IPS-18a (cell line): ENCODE results near the gene ARHGAP25.

Source experiments
- H3K27ac ChIP-seq: one replicate; pipeline ENCODE4 v1.5.1; 2013; ENCODE audit warnings: low read length
- H3K27me3 ChIP-seq: one replicate; pipeline ENCODE4 v1.6.1; 2013; ENCODE audit warnings: mild to moderate bottlenecking, low read length; ENCODE audit not compliant: control insufficient read depth, insufficient read depth
- H3K36me3 ChIP-seq: one replicate; pipeline ENCODE4 v1.6.1; 2013; ENCODE audit warnings: low read depth, low read length; ENCODE audit not compliant: control insufficient read depth
- H3K4me1 ChIP-seq: one replicate; pipeline ENCODE4 v1.6.1; 2013; ENCODE audit warnings: low read depth, low read length; ENCODE audit not compliant: control insufficient read depth
- H3K4me3 ChIP-seq: one replicate; pipeline ENCODE4 v1.5.1; 2013; ENCODE audit warnings: low read length
- H3K9ac ChIP-seq: one replicate; pipeline ENCODE4 v1.6.1; 2013; ENCODE audit warnings: mild to moderate bottlenecking, low read length, moderate library complexity
- H3K9me3 ChIP-seq: one replicate; pipeline ENCODE4 v1.6.1; 2013; ENCODE audit warnings: low read depth, low read length; ENCODE audit not compliant: control insufficient read depth

Gene ARHGAP25

GRCh38 chr2:68807821-68808266, 73.2 kb downstream of the ARHGAP25 start:
- no peak overlapping the region for H3K27ac ChIP-seq

GRCh38 chr2:68809324-68810240, 75.0 kb downstream of the ARHGAP25 start:
- Histone ChIP-seq H3K36me3 (no peaks in the 10 kb centered on the region), H3K9me3 (no peaks in the 10 kb centered on the region), H3K4me3 (no peak overlapping the region), H3K27ac (no peak overlapping the region), H3K9ac (no peak overlapping the region), H3K4me1 (no peaks in the 10 kb centered on the region), H3K27me3 (no peaks in the 10 kb centered on the region)

More at GRCh38 chr2:68807821-68808266, 73.2 kb downstream of the ARHGAP25 start:
- Histone ChIP-seq H3K4me3 (no peak overlapping the region), H3K27me3 (no peaks in the 10 kb centered on the region), H3K4me1 (no peaks in the 10 kb centered on the region), H3K9ac (no peak overlapping the region), H3K36me3 (no peaks in the 10 kb centered on the region), H3K9me3 (no peaks in the 10 kb centered on the region)

- Histone ChIP-seq H3K36me3 (no peaks in the 10 kb centered on the region), H3K9me3 (no peaks in the 10 kb centered on the region), H3K9ac (no peak overlapping the region), H3K27ac (no peak overlapping the region), H3K4me1 (peaks cover 2% of the 10 kb centered on the region), H3K27me3 (no peaks in the 10 kb centered on the region), H3K4me3 (no peak overlapping the region)
Measured at GRCh38 chr2:68811364-68811763, 76.8 kb downstream of the ARHGAP25 start.

- Histone ChIP-seq H3K9ac (no peak overlapping the region), H3K27ac (no peak overlapping the region), H3K4me1 (peaks cover 4% of the 10 kb centered on the region), H3K36me3 (no peaks in the 10 kb centered on the region), H3K27me3 (no peaks in the 10 kb centered on the region), H3K9me3 (no peaks in the 10 kb centered on the region), H3K4me3 (no peak overlapping the region)
Measured at GRCh38 chr2:68812251-68812650, 77.6 kb downstream of the ARHGAP25 start.

GRCh38 chr2:68813596-68813995, 79.0 kb downstream of the ARHGAP25 start:
- Histone ChIP-seq H3K27me3 (no peaks in the 10 kb centered on the region), H3K9me3 (no peaks in the 10 kb centered on the region), H3K9ac (no peak overlapping the region), H3K4me3 (no peak overlapping the region), H3K27ac (no peak overlapping the region), H3K4me1 (peaks cover 8% of the 10 kb centered on the region), H3K36me3 (no peaks in the 10 kb centered on the region)

GRCh38 chr2:68817306-68817705, 82.7 kb downstream of the ARHGAP25 start:
- Histone ChIP-seq H3K4me1 (peaks cover 8% of the 10 kb centered on the region), H3K27me3 (no peaks in the 10 kb centered on the region), H3K9ac (no peak overlapping the region), H3K27ac (no peak overlapping the region), H3K36me3 (no peaks in the 10 kb centered on the region), H3K4me3 (no peak overlapping the region), H3K9me3 (no peaks in the 10 kb centered on the region)

- no peaks in the 10 kb centered on the region for H3K27me3 ChIP-seq
- no peaks in the 10 kb centered on the region for H3K36me3 ChIP-seq
- no peaks in the 10 kb centered on the region for H3K9me3 ChIP-seq
- H3K4me3 ChIP-seq, result no peak overlapping the region
- no peak overlapping the region for H3K9ac ChIP-seq
- peaks cover 8% of the 10 kb centered on the region for H3K4me1 ChIP-seq
- no peak overlapping the region for H3K27ac ChIP-seq
Measured at GRCh38 chr2:68819556-68819955, 84.9 kb downstream of the ARHGAP25 start.

- Histone ChIP-seq H3K27me3 (no peaks in the 10 kb centered on the region), H3K36me3 (no peaks in the 10 kb centered on the region), H3K9me3 (no peaks in the 10 kb centered on the region), H3K9ac (no peak overlapping the region), H3K4me1 (peaks cover 3% of the 10 kb centered on the region), H3K4me3 (no peak overlapping the region), H3K27ac (no peak overlapping the region)
Measured at GRCh38 chr2:68822207-68822872, 87.7 kb downstream of the ARHGAP25 start.

GRCh38 chr2:68824831-68825230, 90.2 kb downstream of the ARHGAP25 start:
- Histone ChIP-seq H3K9ac (no peak overlapping the region), H3K27ac (no peak overlapping the region), H3K4me1 (no peaks in the 10 kb centered on the region), H3K9me3 (no peaks in the 10 kb centered on the region), H3K36me3 (no peaks in the 10 kb centered on the region), H3K4me3 (no peak overlapping the region), H3K27me3 (no peaks in the 10 kb centered on the region)

- Histone ChIP-seq H3K4me1 (no peaks in the 10 kb centered on the region), H3K4me3 (no peak overlapping the region), H3K9me3 (no peaks in the 10 kb centered on the region), H3K9ac (no peak overlapping the region), H3K27ac (no peak overlapping the region), H3K27me3 (no peaks in the 10 kb centered on the region), H3K36me3 (no peaks in the 10 kb centered on the region)
Measured at GRCh38 chr2:68825866-68826265, 91.3 kb downstream of the ARHGAP25 start.

- Histone ChIP-seq H3K27ac (no peak overlapping the region), H3K4me1 (no peaks in the 10 kb centered on the region), H3K9ac (no peak overlapping the region), H3K36me3 (no peaks in the 10 kb centered on the region), H3K4me3 (no peak overlapping the region), H3K27me3 (no peaks in the 10 kb centered on the region), H3K9me3 (no peaks in the 10 kb centered on the region)
Measured at GRCh38 chr2:68827666-68828065, 93.1 kb downstream of the ARHGAP25 start.
